HL-60 (cell line): Measurements from ENCODE around the gene PAPPA2.

ENCODE experiments used
- DNase-seq, 2 experiments: peaks; one replicate each; pipeline ENCODE4 v3.0.0-alpha.2; 2010 to 2020; ENCODE audit warnings: low read depth in 1 of 2, low spot score in 1 of 2
- H3K27ac ChIP-seq: fragments of 250-450 bp; sonication (Bioruptor Pico); replicated peaks from 2 replicates; pipeline ENCODE4 v1.5.1; 2020; ENCODE audit warnings: mild to moderate bottlenecking, moderate library complexity
- H3K27me3 ChIP-seq: fragments of 250-450 bp; sonication (Bioruptor Pico); 2 replicates; pipeline ENCODE4 v1.5.1; 2021; ENCODE audit warnings: mild to moderate bottlenecking, moderate library complexity; ENCODE audit not compliant: insufficient read depth, poor library complexity, severe bottlenecking
- H3K4me3 ChIP-seq: replicated peaks from 2 replicates; pipeline ENCODE4 v1.5.1; 2011; ENCODE audit warnings: mild to moderate bottlenecking, control low read depth, low read length; ENCODE audit not compliant: insufficient read depth
- CTCF ChIP-seq: IDR thresholded peaks from one replicate; pipeline ENCODE4 v1.5.1; 2011; ENCODE audit warnings: low read length, control low read depth, inconsistent platforms; ENCODE audit not compliant: insufficient read depth
- GABPA ChIP-seq: IDR thresholded peaks from 2 replicates; pipeline ENCODE4 v1.6.1; 2012; ENCODE audit warnings: low read depth
- POLR2AphosphoS5 ChIP-seq: IDR thresholded peaks from 2 replicates; pipeline ENCODE4 v1.6.1; 2012; ENCODE audit warnings: low read depth
- REST ChIP-seq: IDR thresholded peaks from 2 replicates; pipeline ENCODE4 v1.6.1; 2012; ENCODE audit warnings: low read depth; ENCODE audit not compliant: insufficient replicate concordance
- SPI1 ChIP-seq: IDR thresholded peaks from 2 replicates; pipeline ENCODE4 v1.6.1; 2012; ENCODE audit warnings: low read depth, mild to moderate bottlenecking, borderline replicate concordance

PAPPA2 gene

GRCh38 chr1:176829261-176829660 is 366.3 kb downstream of the PAPPA2 start:
- TF ChIP-seq POLR2AphosphoS5 = no peak
- no peak for TF ChIP-seq CTCF
- no peak for TF ChIP-seq REST
- no peak for TF ChIP-seq SPI1
- TF ChIP-seq GABPA = no peak
- Histone ChIP-seq H3K4me3 (no peak overlapping the region), H3K27me3 (no peaks in the 10 kb centered on the region), H3K27ac (no peak overlapping the region)
- DNase-seq = no peak

GRCh38 chr1:176831150-176831549 is 368.2 kb downstream of the PAPPA2 start:
- no peak overlapping the region for H3K4me3 ChIP-seq
- no peak overlapping the region for H3K27ac ChIP-seq
- H3K27me3 ChIP-seq = no peaks in the 10 kb centered on the region
- TF ChIP-seq CTCF (no peak), REST (no peak), GABPA (no peak), POLR2AphosphoS5 (no peak), SPI1 (no peak)
- no peak for DNase-seq

- no peak for TF ChIP-seq SPI1
- no peak for TF ChIP-seq POLR2AphosphoS5
- TF ChIP-seq CTCF = no peak
- TF ChIP-seq GABPA = no peak
- TF ChIP-seq REST = no peak
- Histone ChIP-seq H3K27me3 (no peaks in the 10 kb centered on the region), H3K27ac (no peak overlapping the region), H3K4me3 (no peak overlapping the region)
- no peak for DNase-seq
Observed at GRCh38 chr1:176837708-176838107, 374.7 kb downstream of the PAPPA2 start.
